Measurements from ENCODE around the gene THEMIS2. TPM values are rescaled to one million over a fixed set of nuclear protein-coding genes. Genes with fewer than 3 reads are reported as not detected.

The THEMIS2 gene
- total RNA-seq, 6 experiments from 2014 or later, result 3.3 to 14.3 (median 7.6) TPM

DNA sequence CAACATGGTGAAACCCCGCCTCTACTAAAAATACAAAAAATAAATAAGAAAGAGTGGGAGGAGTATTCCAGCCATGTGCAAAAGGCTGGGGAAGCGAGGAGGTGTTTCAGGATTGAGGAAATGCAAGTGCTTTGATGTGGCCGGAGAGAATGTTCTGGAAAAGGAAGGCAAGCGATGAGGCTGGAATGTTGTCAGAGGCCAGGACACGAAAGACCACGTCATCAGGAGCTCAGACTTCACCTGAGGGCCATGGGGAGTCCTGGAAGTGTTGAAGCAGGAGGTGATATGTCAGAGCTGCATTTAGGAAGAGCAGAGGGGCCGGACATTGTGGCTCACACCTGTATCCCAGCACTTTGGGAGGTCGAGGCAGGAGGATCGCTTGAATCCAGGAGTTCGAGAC, 10.9 kb upstream of the THEMIS2 start:
- intact Hi-C loops (cut with DNase I), result no loop called here
- peak in 1 of 3 donors; percentile 11 for DNase-seq

DNA sequence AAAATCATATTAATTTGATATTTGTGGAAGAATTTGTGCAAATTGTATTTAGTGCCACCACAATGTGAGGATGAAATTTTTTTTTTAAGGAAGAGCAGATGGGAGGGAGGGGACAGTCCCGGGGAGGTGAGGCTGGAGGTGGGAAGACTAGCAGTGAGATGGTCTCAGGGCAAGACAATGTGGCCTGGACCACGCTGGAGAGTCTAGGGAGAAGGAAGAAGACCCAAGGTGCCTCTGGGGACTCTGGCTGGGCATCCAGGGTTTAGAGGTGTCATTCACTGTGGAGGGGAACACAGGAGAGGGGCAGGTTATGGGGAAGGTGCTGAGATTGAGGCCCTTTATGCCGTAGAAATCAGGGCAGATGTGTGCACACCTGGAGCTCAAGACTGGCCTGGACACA, 10.3 kb upstream of the THEMIS2 start:
- intact Hi-C loops (cut with DNase I), result no loop called here
- WGBS (ENCODE audit: insufficient coverage, low coverage, low lambda C conversion rate, missing lambda C conversion rate), result 61% methylated on average over 2 of the region's 3 CpGs
- DNase-seq (peak in 1 of 3 donors; percentile 25), ATAC-seq (no peak)
- H3K27ac ChIP-seq, result peak overlapping the region in 1 of 3 donors; percentile 33
- no peaks in the 10 kb centered on the region for H3K27me3 ChIP-seq
- no peaks in the 10 kb centered on the region for H3K4me1 ChIP-seq
- no peaks in the 10 kb centered on the region for H3K36me3 ChIP-seq
- TF ChIP-seq, protein P1, sequence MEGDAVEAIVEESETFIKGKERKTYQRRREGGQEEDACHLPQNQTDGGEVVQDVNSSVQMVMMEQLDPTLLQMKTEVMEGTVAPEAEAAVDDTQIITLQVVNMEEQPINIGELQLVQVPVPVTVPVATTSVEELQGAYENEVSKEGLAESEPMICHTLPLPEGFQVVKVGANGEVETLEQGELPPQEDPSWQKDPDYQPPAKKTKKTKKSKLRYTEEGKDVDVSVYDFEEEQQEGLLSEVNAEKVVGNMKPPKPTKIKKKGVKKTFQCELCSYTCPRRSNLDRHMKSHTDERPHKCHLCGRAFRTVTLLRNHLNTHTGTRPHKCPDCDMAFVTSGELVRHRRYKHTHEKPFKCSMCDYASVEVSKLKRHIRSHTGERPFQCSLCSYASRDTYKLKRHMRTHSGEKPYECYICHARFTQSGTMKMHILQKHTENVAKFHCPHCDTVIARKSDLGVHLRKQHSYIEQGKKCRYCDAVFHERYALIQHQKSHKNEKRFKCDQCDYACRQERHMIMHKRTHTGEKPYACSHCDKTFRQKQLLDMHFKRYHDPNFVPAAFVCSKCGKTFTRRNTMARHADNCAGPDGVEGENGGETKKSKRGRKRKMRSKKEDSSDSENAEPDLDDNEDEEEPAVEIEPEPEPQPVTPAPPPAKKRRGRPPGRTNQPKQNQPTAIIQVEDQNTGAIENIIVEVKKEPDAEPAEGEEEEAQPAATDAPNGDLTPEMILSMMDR (IDR thresholded peaks at IDR 0.05), result no peak
- no peak for TF ChIP-seq POLR2A (IDR thresholded peaks at IDR 0.05)
- H3K4me3 ChIP-seq, result no peak overlapping the region
- H3K9me3 ChIP-seq, result no peaks in the 10 kb centered on the region

More for the DNA sequence above, 10.9 kb upstream of the THEMIS2 start:
- WGBS (ENCODE audit: insufficient coverage, low coverage, low lambda C conversion rate, missing lambda C conversion rate), result 87% methylated on average over 9 of the region's 10 CpGs
- H3K4me3 ChIP-seq, result no peak overlapping the region
- ATAC-seq, result no peak
- no peaks in the 10 kb centered on the region for H3K9me3 ChIP-seq
- H3K4me1 ChIP-seq, result no peaks in the 10 kb centered on the region
- H3K27ac ChIP-seq, result no peak overlapping the region
- no peak for TF ChIP-seq POLR2A (IDR thresholded peaks at IDR 0.05)
- TF ChIP-seq, protein P1 (IDR thresholded peaks at IDR 0.05), result no peak
- H3K27me3 ChIP-seq, result no peaks in the 10 kb centered on the region
- no peaks in the 10 kb centered on the region for H3K36me3 ChIP-seq

DNA sequence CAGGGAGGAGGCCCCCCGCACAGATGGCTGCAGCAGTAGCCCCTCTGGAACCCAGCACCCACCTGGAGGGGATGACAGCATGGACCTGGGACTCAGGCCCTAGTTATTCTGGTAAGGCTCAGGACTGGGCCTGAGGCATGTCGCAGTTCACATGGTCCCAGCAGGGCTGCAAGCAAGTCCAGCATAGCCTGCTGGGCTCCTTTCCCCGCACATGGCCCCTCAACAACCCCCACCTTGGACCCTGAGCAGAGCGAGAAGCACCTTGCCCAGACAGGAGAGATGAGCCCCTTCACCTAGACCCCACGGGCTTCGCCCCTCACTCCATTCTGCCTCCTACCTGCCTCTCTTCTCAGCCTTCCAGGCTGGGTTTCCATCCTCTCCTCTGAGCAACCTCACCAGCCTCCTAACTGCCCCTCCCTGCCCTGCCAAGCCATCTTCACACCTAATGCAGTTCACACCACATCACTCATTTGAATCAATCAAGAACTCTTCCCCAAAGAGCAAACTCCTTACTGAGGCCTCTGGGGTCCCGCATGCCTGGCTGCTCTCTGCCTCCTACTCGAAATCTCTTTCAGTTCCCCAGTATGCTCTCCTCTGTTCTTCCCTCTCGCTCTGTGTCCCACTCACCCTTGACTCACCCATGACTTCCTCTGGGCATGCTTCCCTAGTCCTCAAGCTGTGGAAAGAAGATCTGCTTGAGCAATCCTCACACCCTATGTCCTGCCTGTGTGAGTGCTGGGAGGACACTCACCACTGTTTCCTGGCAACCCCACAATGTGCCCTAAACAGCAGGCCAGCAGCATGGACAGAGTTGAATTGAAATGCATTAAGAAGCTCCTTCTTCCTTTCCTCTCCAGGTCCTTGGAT, 9.4 kb upstream of the THEMIS2 start:
- Histone ChIP-seq H3K4me1 (no peaks in the 10 kb centered on the region), H3K27ac (peak overlapping the region in 2 of 3 donors; percentile 54 to 66), H3K4me3 (no peak overlapping the region), H3K36me3 (no peaks in the 10 kb centered on the region), H3K27me3 (no peaks in the 10 kb centered on the region), H3K9me3 (no peaks in the 10 kb centered on the region)
- DNase-seq, result peak in 1 of 3 donors; percentile 57
- 39% methylated on average over 4 of the region's 9 CpGs for WGBS (ENCODE audit: insufficient coverage, low coverage, low lambda C conversion rate, missing lambda C conversion rate)
- TF ChIP-seq, protein P1 (IDR thresholded peaks at IDR 0.05), result no peak
- TF ChIP-seq POLR2A (IDR thresholded peaks at IDR 0.05), result peak; percentile 44
- intact Hi-C loops (cut with DNase I), result no loop called here
- peak; percentile 65 to 72 (median 70) for ATAC-seq

DNA sequence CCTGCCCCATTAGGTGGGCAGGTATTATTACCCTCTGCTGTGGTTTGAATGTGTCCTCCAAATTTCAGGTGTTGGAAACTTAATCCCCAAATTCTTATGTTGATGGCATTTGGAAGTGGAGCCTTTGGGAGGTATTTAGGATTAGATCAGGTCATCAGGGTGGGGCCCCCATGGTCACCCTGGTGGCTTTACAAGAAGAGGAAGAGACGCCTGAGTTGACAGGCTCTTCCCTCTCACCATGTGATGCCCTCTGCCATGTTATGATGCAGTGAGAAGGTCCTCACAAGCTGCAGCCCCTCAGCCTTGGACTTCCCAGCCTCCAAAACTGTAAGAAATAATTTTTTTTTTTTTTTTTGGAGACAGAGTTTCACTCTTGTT, 8.8 kb upstream of the THEMIS2 start:
- DNase-seq (peak in 1 of 3 donors; percentile 55), ATAC-seq (peak; percentile 39 to 50 (median 44))
- 40% methylated on average over 1 of the region's 1 CpG for WGBS (ENCODE audit: insufficient coverage, low coverage, low lambda C conversion rate, missing lambda C conversion rate)
- no peaks in the 10 kb centered on the region for H3K9me3 ChIP-seq
- no peaks in the 10 kb centered on the region for H3K4me1 ChIP-seq
- no peak overlapping the region for H3K4me3 ChIP-seq
- no peaks in the 10 kb centered on the region for H3K27me3 ChIP-seq
- no peaks in the 10 kb centered on the region for H3K36me3 ChIP-seq
- intact Hi-C loops (cut with DNase I), result no loop called here
- H3K27ac ChIP-seq, result peak overlapping the region; percentile 47 to 66 (median 54)
- no peak for TF ChIP-seq POLR2A (IDR thresholded peaks at IDR 0.05)
- TF ChIP-seq, protein P1 (IDR thresholded peaks at IDR 0.05), result no peak

Data from right lobe of liver (tissue), 6 donors.